MM.1S (cell line): ENCODE measurements around the gene FBXO5.

Experiments used
- DNase-seq: peaks from one replicate; pipeline ENCODE4 v3.0.0-alpha.2; 2015
- H2AFZ ChIP-seq: fragments of 300-600 bp; sonication (generic); 2 replicates; pipeline ENCODE4 v1.6.0; 2016; ENCODE audit warnings: antibody characterized with exemption, low read length
- H3F3A ChIP-seq: fragments of 300-600 bp; sonication (generic); 2 replicates; pipeline ENCODE4 v1.6.1; 2016; ENCODE audit warnings: mild to moderate bottlenecking, antibody characterized with exemption, low read length, moderate library complexity, mixed read lengths; ENCODE audit not compliant: insufficient read depth
- H3K27ac ChIP-seq: fragments of 300-600 bp; sonication (generic); 2 replicates; pipeline ENCODE4 v1.5.1; 2016; ENCODE audit warnings: mild to moderate bottlenecking, low read length
- H3K27me3 ChIP-seq: fragments of 300-600 bp; sonication (generic); replicated peaks from 2 replicates; pipeline ENCODE4 v1.6.0; 2016; ENCODE audit warnings: low read length; ENCODE audit not compliant: insufficient read depth
- H3K36me3 ChIP-seq: fragments of 300-600 bp; sonication (generic); replicated peaks from 2 replicates; pipeline ENCODE4 v1.6.1; 2016; ENCODE audit warnings: mild to moderate bottlenecking, low read length, mixed read lengths; ENCODE audit not compliant: insufficient read depth
- H3K4me1 ChIP-seq: fragments of 300-600 bp; sonication (generic); 2 replicates; pipeline ENCODE4 v1.6.1; 2016; ENCODE audit warnings: low read length, mixed read lengths
- H3K4me2 ChIP-seq: fragments of 300-600 bp; sonication (generic); 2 replicates; pipeline ENCODE4 v1.6.0; 2016; ENCODE audit warnings: low read depth, low read length
- H3K4me3 ChIP-seq: fragments of 300-600 bp; sonication (generic); 2 replicates; pipeline ENCODE4 v1.5.1; 2016; ENCODE audit warnings: low read length, mixed read lengths
- H3K79me2 ChIP-seq: fragments of 300-600 bp; sonication (generic); 2 replicates; pipeline ENCODE4 v1.6.1; 2016; ENCODE audit warnings: mixed run types, low read length, mixed read lengths
- H3K9ac ChIP-seq: fragments of 300-600 bp; sonication (generic); 2 replicates; pipeline ENCODE4 v1.6.1; 2016; ENCODE audit warnings: low read length, mixed read lengths
- H3K9me2 ChIP-seq: fragments of 300-600 bp; sonication (generic); replicated peaks from 2 replicates; pipeline ENCODE4 v1.6.1; 2016; ENCODE audit warnings: mild to moderate bottlenecking, low read length, mixed read lengths; ENCODE audit not compliant: insufficient read depth
- H3K9me3 ChIP-seq: fragments of 300-600 bp; sonication (generic); replicated peaks from 2 replicates; pipeline ENCODE4 v1.6.1; 2016; ENCODE audit warnings: mild to moderate bottlenecking, low read length, mixed read lengths; ENCODE audit not compliant: insufficient read depth
- H4K20me1 ChIP-seq: fragments of 300-600 bp; sonication (generic); 2 replicates; pipeline ENCODE4 v1.6.1; 2016; ENCODE audit warnings: mild to moderate bottlenecking, low read length, moderate library complexity, mixed read lengths; ENCODE audit not compliant: insufficient read depth
- CTCF ChIP-seq: fragments of 300-600 bp; sonication (generic); IDR thresholded peaks from 2 replicates; pipeline ENCODE4 v1.5.1; 2016; ENCODE audit warnings: antibody characterized with exemption, low read length, mixed read lengths
- EZH2 ChIP-seq: fragments of 300-600 bp; sonication (generic); optimal IDR thresholded peaks from 2 replicates; pipeline ENCODE3; 2017; ENCODE audit warnings: low read depth, mild to moderate bottlenecking, antibody characterized with exemption, low read length, mixed read lengths
- EZH2phosphoT487 ChIP-seq: fragments of 300-600 bp; sonication (generic); IDR thresholded peaks from 2 replicates; pipeline ENCODE4 v1.6.1; 2018; ENCODE audit warnings: antibody characterized with exemption, low read length

FBXO5 gene

GRCh38 chr6:152941746-152942145 is 41.1 kb downstream of the FBXO5 start:
- H3K4me1 ChIP-seq = no peaks in the 10 kb centered on the region
- no peaks in the 10 kb centered on the region for H3K36me3 ChIP-seq
- no peak overlapping the region for H3K4me2 ChIP-seq
- no peaks in the 10 kb centered on the region for H3K27me3 ChIP-seq
- H3K27ac ChIP-seq = no peak overlapping the region
- no peak overlapping the region for H2AFZ ChIP-seq
- no peak overlapping the region for H3K9ac ChIP-seq
- H3K4me3 ChIP-seq = no peak overlapping the region
- no peaks in the 10 kb centered on the region for H3K79me2 ChIP-seq
- H3F3A ChIP-seq = no peaks in the 10 kb centered on the region
- H3K9me3 ChIP-seq = no peaks in the 10 kb centered on the region
- H3K9me2 ChIP-seq = no peaks in the 10 kb centered on the region
- no peaks in the 10 kb centered on the region for H4K20me1 ChIP-seq
- TF ChIP-seq EZH2 (no peak), EZH2phosphoT487 (no peak), CTCF (no peak)
- no peak for DNase-seq

GRCh38 chr6:152932865-152933264 is 50.0 kb downstream of the FBXO5 start:
- Histone ChIP-seq H3K9me3 (no peaks in the 10 kb centered on the region), H2AFZ (no peak overlapping the region), H3F3A (no peaks in the 10 kb centered on the region), H3K4me3 (no peak overlapping the region), H3K4me2 (no peak overlapping the region), H3K9me2 (no peaks in the 10 kb centered on the region), H3K9ac (no peak overlapping the region), H3K27me3 (no peaks in the 10 kb centered on the region), H3K4me1 (no peaks in the 10 kb centered on the region), H3K27ac (no peak overlapping the region), H4K20me1 (no peaks in the 10 kb centered on the region), H3K79me2 (no peaks in the 10 kb centered on the region), H3K36me3 (no peaks in the 10 kb centered on the region)
- no peak for TF ChIP-seq EZH2
- no peak for TF ChIP-seq EZH2phosphoT487
- no peak for TF ChIP-seq CTCF
- no peak for DNase-seq

GRCh38 chr6:152922706-152923105 is 60.1 kb downstream of the FBXO5 start:
- no peaks in the 10 kb centered on the region for H3F3A ChIP-seq
- H3K36me3 ChIP-seq = no peaks in the 10 kb centered on the region
- no peak overlapping the region for H2AFZ ChIP-seq
- H3K4me2 ChIP-seq = no peak overlapping the region
- no peaks in the 10 kb centered on the region for H3K9me3 ChIP-seq
- no peak overlapping the region for H3K27ac ChIP-seq
- no peaks in the 10 kb centered on the region for H3K9me2 ChIP-seq
- H3K9ac ChIP-seq = no peak overlapping the region
- TF ChIP-seq EZH2phosphoT487 (no peak), CTCF (no peak), EZH2 (no peak)
- no peak for DNase-seq
- H3K4me3 ChIP-seq = no peak overlapping the region
- H3K79me2 ChIP-seq = no peaks in the 10 kb centered on the region
- H3K27me3 ChIP-seq = no peaks in the 10 kb centered on the region
- H3K4me1 ChIP-seq = no peaks in the 10 kb centered on the region
- no peaks in the 10 kb centered on the region for H4K20me1 ChIP-seq
